Measurements from ENCODE around the gene SRPRB. TPM values are rescaled to one million over a fixed set of nuclear protein-coding genes. Genes with fewer than 3 reads are reported as not detected.

Gene SRPRB
- total and polyA plus RNA-seq, 2 experiments from 2014 or later, result 29.2 to 40.9 TPM

GRCh38 chr3:133824961-133825485 is 19.4 kb downstream of the SRPRB start:
- Histone ChIP-seq H3K4me1 (ENCODE audit: low read depth) (no peaks in the 10 kb centered on the region), H3K36me3 (peaks cover 14% of the 10 kb centered on the region), H3K4me3 (no peak overlapping the region), H3K27ac (no peak overlapping the region), H3K9me3 (ENCODE audit: low read depth) (no peaks in the 10 kb centered on the region), H3K27me3 (no peaks in the 10 kb centered on the region)
- no peak for TF ChIP-seq CTCF (IDR thresholded peaks at IDR 0.05; ENCODE audit: low read depth, low read length)
- no peak for DNase-seq (ENCODE audit: low read depth in 1 of 2, low spot score in 1 of 2)

DNA sequence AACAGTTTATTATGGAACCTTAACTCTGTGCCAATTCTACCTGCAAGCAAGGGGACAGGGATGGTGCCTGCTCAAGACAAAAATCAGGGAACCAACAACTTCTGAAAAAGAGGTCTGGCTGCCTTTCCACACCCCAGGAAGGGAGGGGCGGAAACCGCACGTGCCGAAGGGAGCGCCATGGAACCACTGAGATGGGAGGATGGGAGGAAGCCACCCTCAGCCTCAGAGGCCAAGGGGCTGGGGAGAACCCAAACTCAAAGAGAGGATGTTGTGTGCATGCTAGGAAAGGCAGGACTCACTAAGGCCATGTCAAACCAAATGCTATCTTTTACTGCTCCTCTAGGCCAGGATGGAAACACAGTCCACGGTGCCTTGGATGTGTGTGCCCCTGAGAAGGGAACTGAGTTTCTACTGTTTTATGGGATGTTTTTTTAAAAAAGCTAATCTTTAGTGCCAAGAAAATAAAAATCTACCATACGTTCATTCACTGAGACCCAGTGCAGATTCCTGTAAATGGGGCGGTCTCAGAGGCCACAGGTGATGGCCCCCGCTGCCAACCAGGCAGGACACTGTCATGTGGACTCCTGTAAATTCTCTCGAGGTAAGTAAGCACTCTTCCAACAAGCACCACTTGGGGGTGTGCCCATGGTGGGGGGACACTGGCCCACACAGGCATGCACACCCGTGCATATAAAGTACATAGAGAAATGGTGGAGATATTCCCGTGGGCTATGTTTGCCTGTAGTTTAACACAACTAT is 20.5 kb downstream of the SRPRB start:
- TF ChIP-seq CTCF (IDR thresholded peaks at IDR 0.05; ENCODE audit: low read depth, low read length), result no peak
- H3K36me3 ChIP-seq, result peaks cover 3% of the 10 kb centered on the region
- no peak overlapping the region for H3K27ac ChIP-seq
- no peaks in the 10 kb centered on the region for H3K4me1 ChIP-seq (ENCODE audit: low read depth)
- H3K27me3 ChIP-seq, result no peaks in the 10 kb centered on the region
- H3K9me3 ChIP-seq (ENCODE audit: low read depth), result no peaks in the 10 kb centered on the region
- DNase-seq (ENCODE audit: low read depth in 1 of 2, low spot score in 1 of 2), result no peak
- no peak overlapping the region for H3K4me3 ChIP-seq

- no peaks in the 10 kb centered on the region for H3K9me3 ChIP-seq (ENCODE audit: low read depth)
- H3K36me3 ChIP-seq, result no peaks in the 10 kb centered on the region
- no peaks in the 10 kb centered on the region for H3K27me3 ChIP-seq
- no peak for DNase-seq (ENCODE audit: low read depth in 1 of 2, low spot score in 1 of 2)
- H3K4me1 ChIP-seq (ENCODE audit: low read depth), result no peaks in the 10 kb centered on the region
- H3K4me3 ChIP-seq, result no peak overlapping the region
- H3K27ac ChIP-seq, result no peak overlapping the region
- TF ChIP-seq CTCF (IDR thresholded peaks at IDR 0.05; ENCODE audit: low read depth, low read length), result no peak
Observed at GRCh38 chr3:133827136-133827535, 21.5 kb downstream of the SRPRB start.

- DNase-seq (ENCODE audit: low read depth in 1 of 2, low spot score in 1 of 2), result no peak
- Histone ChIP-seq H3K36me3 (no peaks in the 10 kb centered on the region), H3K9me3 (ENCODE audit: low read depth) (no peaks in the 10 kb centered on the region), H3K4me3 (no peak overlapping the region), H3K27ac (no peak overlapping the region), H3K27me3 (no peaks in the 10 kb centered on the region), H3K4me1 (ENCODE audit: low read depth) (no peaks in the 10 kb centered on the region)
- TF ChIP-seq CTCF (IDR thresholded peaks at IDR 0.05; ENCODE audit: low read depth, low read length), result no peak
Observed at GRCh38 chr3:133827684-133828083, 22.1 kb downstream of the SRPRB start.

- no peaks in the 10 kb centered on the region for H3K36me3 ChIP-seq
- no peak for DNase-seq (ENCODE audit: low read depth in 1 of 2, low spot score in 1 of 2)
- no peaks in the 10 kb centered on the region for H3K9me3 ChIP-seq (ENCODE audit: low read depth)
- no peak overlapping the region for H3K27ac ChIP-seq
- H3K4me1 ChIP-seq (ENCODE audit: low read depth), result no peaks in the 10 kb centered on the region
- H3K27me3 ChIP-seq, result no peaks in the 10 kb centered on the region
- TF ChIP-seq CTCF (IDR thresholded peaks at IDR 0.05; ENCODE audit: low read depth, low read length), result no peak
- H3K4me3 ChIP-seq, result no peak overlapping the region
Observed at GRCh38 chr3:133828576-133829309, 23.1 kb downstream of the SRPRB start.

Data from cardiac muscle cell (in vitro differentiated cells and primary cell).